Endothelial cell of umbilical vein (primary cell): ENCODE data around the gene NLE1. TPM values are rescaled to one million over a fixed set of nuclear protein-coding genes. Genes with fewer than 3 reads are reported as not detected.

ENCODE experiments used
- BruUV-seq: library from RNA; stranded (reverse); fragments of 400-500 nt; replicated peaks from 2 replicates; lab custom pipeline; 2021; lab: Mats Ljungman, UMichigan
- CTCF ChIA-PET: fragments of 300-600, 350-600 bp; sonication (Branson Sonifier 250); formaldehyde crosslinking; loops from one replicate; lab custom pipeline; 2021; ENCODE audit warnings: antibody characterized with exemption, inconsistent platforms; lab: Charles Lee
- POLR2A ChIA-PET: fragments of 300-600, 350-600 bp; sonication (Branson Sonifier 250); formaldehyde crosslinking; loops from one replicate; lab custom pipeline; 2021; ENCODE audit warnings: antibody characterized with exemption, inconsistent platforms; lab: Charles Lee
- DNase-seq: peaks from one replicate; pipeline ENCODE4 v3.0.0-alpha.2; 2011; ENCODE audit warnings: low read depth, low spot score
- FAIRE-seq: peaks from 2 replicates; lab custom pipeline; 2011; peaks lifted over from hg19 to GRCh38; lab: Jason Lieb, UNC
- H2AFZ ChIP-seq: 2 replicates; pipeline ENCODE4 v1.6.0; 2012; ENCODE audit warnings: low read depth, low read length, control low read depth, inconsistent platforms
- H3K27ac ChIP-seq: 2 replicates; pipeline ENCODE4 v1.5.1; 2011; ENCODE audit warnings: low read depth, mild to moderate bottlenecking, control low read depth, low read length, moderate library complexity; ENCODE audit not compliant: insufficient read depth
- H3K27me3 ChIP-seq, 2 experiments: 2 replicates each; pipeline versions ENCODE4 v1.6.0 to v1.6.1; 2011; ENCODE audit warnings: low read length in 2 of 2, mixed read lengths in 1 of 2; ENCODE audit not compliant: control insufficient read depth in 2 of 2, insufficient read depth in 2 of 2
- H3K36me3 ChIP-seq, 2 experiments: 2 replicates in 1 of 2; 3 replicates in 1 of 2; pipeline ENCODE4 v1.5.1; 2011; ENCODE audit warnings: low read length in 2 of 2, mild to moderate bottlenecking in 1 of 2, moderate library complexity in 1 of 2; ENCODE audit not compliant: control insufficient read depth in 2 of 2, insufficient read depth in 2 of 2; ENCODE audit errors: extremely low read depth in 1 of 2
- H3K4me1 ChIP-seq: 3 replicates; pipeline ENCODE4 v1.5.1; 2011; ENCODE audit warnings: mild to moderate bottlenecking, low read length; ENCODE audit not compliant: control insufficient read depth, insufficient read depth; ENCODE audit errors: extremely low read depth
- H3K4me2 ChIP-seq: 2 replicates; pipeline ENCODE4 v1.6.1; 2011; ENCODE audit warnings: low read length, control low read depth, mixed read lengths; ENCODE audit not compliant: insufficient read depth
- H3K4me3 ChIP-seq, 3 experiments: fragments of 200-600 bp in 1 of 3; sonication (generic), shearing (Covaris generic) in 1 of 3; replicated peaks in 1 of 3; 2 replicates each; pipeline ENCODE4 v1.5.1; 2011 to 2016; ENCODE audit warnings: control low read depth in 3 of 3, low read length in 3 of 3, mild to moderate bottlenecking in 2 of 3, inconsistent platforms in 1 of 3, low read depth in 1 of 3, moderate library complexity in 1 of 3; ENCODE audit not compliant: insufficient read depth in 1 of 3
- H3K79me2 ChIP-seq: 2 replicates; pipeline ENCODE4 v1.6.0; 2012; ENCODE audit warnings: low read length, inconsistent platforms; ENCODE audit not compliant: control insufficient read depth, insufficient read depth
- H3K9ac ChIP-seq: replicated peaks from 2 replicates; pipeline ENCODE3; 2011; ENCODE audit warnings: low read length, control low read depth; ENCODE audit not compliant: insufficient read depth; ENCODE audit errors: extremely low read depth
- H3K9me1 ChIP-seq: replicated peaks from 3 replicates; pipeline ENCODE4 v1.6.0; 2011; ENCODE audit warnings: mild to moderate bottlenecking, low read length; ENCODE audit not compliant: control insufficient read depth, insufficient read depth; ENCODE audit errors: extremely low read depth
- H3K9me3 ChIP-seq: replicated peaks from 2 replicates; pipeline ENCODE4 v1.5.1; 2012; ENCODE audit warnings: low read length, inconsistent platforms; ENCODE audit not compliant: control insufficient read depth, insufficient read depth
- H4K20me1 ChIP-seq: replicated peaks from 2 replicates; pipeline ENCODE3; 2011; ENCODE audit warnings: mild to moderate bottlenecking, low read length; ENCODE audit not compliant: control insufficient read depth, insufficient read depth; ENCODE audit errors: extremely low read depth
- CTCF ChIP-seq, 2 donors: IDR thresholded peaks; 1 replicate in 1 of 2; 2 replicates in 1 of 2; pipeline ENCODE4 v1.5.1; 2011; ENCODE audit warnings: low read length in 2 of 2, mild to moderate bottlenecking in 2 of 2, moderate library complexity in 2 of 2, control low read depth in 1 of 2, inconsistent platforms in 1 of 2, low read depth in 1 of 2; ENCODE audit not compliant: insufficient read depth in 1 of 2; ENCODE audit errors: extremely low read depth in 1 of 2
- EZH2 ChIP-seq: IDR thresholded peaks from 2 replicates; pipeline ENCODE4 v1.6.1; 2012; ENCODE audit warnings: borderline replicate concordance, low read depth, mild to moderate bottlenecking, moderate library complexity, low read length, inconsistent platforms; ENCODE audit not compliant: severe bottlenecking
- FOS ChIP-seq: IDR thresholded peaks from 2 replicates; pipeline ENCODE4 v1.6.1; 2011; ENCODE audit warnings: mild to moderate bottlenecking, low read length, moderate library complexity, borderline replicate concordance; ENCODE audit not compliant: insufficient read depth
- GATA2 ChIP-seq: IDR thresholded peaks from 2 replicates; pipeline ENCODE4 v1.7.0; 2011; ENCODE audit warnings: low read depth, mild to moderate bottlenecking, moderate library complexity, mixed read lengths, low read length; ENCODE audit not compliant: insufficient read length, insufficient read depth
- JUN ChIP-seq: IDR thresholded peaks from 2 replicates; pipeline ENCODE4 v1.6.1; 2011; ENCODE audit warnings: borderline replicate concordance, low read depth; ENCODE audit not compliant: insufficient read length, insufficient read depth
- MAX ChIP-seq: IDR thresholded peaks from 2 replicates; pipeline ENCODE4 v1.6.1; 2011; ENCODE audit not compliant: insufficient read depth, insufficient read length
- MYC ChIP-seq: IDR thresholded peaks from one replicate; pipeline ENCODE4 v1.6.1; 2011; ENCODE audit warnings: mild to moderate bottlenecking, low read depth, low read length
- POLR2A ChIP-seq: IDR thresholded peaks from 2 replicates; pipeline ENCODE4 v1.6.1; 2012; ENCODE audit warnings: low read depth, mild to moderate bottlenecking, control low read depth, low read length
- POLR2AphosphoS5 ChIP-seq: IDR thresholded peaks from 2 replicates; pipeline ENCODE4 v1.6.1; 2012; ENCODE audit warnings: low read depth, mild to moderate bottlenecking, control low read depth, low read length, moderate library complexity; ENCODE audit not compliant: insufficient read depth
- dilution Hi-C: fragments of 300-500 bp; cut with MboI; formaldehyde crosslinking; loops from one replicate; pipeline ENCODE4 v1.15.0; 2019; ENCODE audit warnings: low sequenced_read_pairs; ENCODE audit not compliant: extremely low pct_ligation_motif_present
- intact Hi-C: fragments of 100-400 bp; cut with micrococcal nuclease; formaldehyde crosslinking; loops from one replicate; pipeline ENCODE4 v1.10.0; 2022
- polyA plus RNA-seq, 4 experiments: library from polyadenylated mRNA; depleted of rRNA in 3 of 4; stranded (reverse) in 3 of 4; unstranded in 1 of 4; fragments of >200 nt; gene quantifications; 2 replicates each; pipeline versions ENCODE4 v1.2.1 to v1.2.3, GENCODE V29; 2011 to 2012; ENCODE audit warnings: missing spikeins in 1 of 4
- total RNA-seq: library from RNA; stranded (reverse); gene quantifications from 2 replicates; pipeline ENCODE4 v1.2.3, GENCODE V29; 2021

Gene NLE1
- total and polyA plus RNA-seq, 2 donors (not counting 3 experiments of a cell fraction or from before 2014, with no cell fraction given): 19.1 to 22.8 TPM

DNA sequence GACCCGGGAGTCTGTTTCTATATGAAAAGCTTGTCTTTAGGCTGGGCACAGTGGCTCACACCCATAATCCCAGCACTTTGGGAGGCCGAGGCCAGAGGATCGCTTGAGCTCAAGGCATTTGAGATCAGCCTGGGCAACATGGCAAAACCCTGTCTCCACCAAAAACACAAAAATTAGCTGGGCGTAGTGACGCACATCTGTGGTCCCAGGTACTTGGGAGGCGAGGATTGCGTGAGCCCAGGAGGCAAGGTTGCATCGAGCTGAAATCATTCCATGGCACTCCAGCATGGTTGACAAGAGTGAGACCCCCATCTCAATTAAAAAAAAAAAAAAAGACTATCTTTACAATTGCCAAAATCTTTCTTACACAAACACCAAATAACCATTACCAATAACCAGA, 55.9 kb downstream of the NLE1 start:
- no peaks in the 10 kb centered on the region for H3K27me3 ChIP-seq
- dilution Hi-C loops (no loop called here), intact Hi-C loops (no loop called here)
- H3K4me3 ChIP-seq: no peak overlapping the region
- no peaks in the 10 kb centered on the region for H3K9me3 ChIP-seq
- no peaks in the 10 kb centered on the region for H3K9me1 ChIP-seq
- FAIRE-seq (no peak), DNase-seq (no peak)
- CTCF ChIA-PET: interaction anchor here (1.9 to 5.3 kb wide), 3 partner anchors 9 to 63 kb away, joined by 4 to 21 read pairs (median 10); partner anchors contain the start of gene RFFL
- TF ChIP-seq FOS (no peak), POLR2A (no peak), EZH2 (no peak), CTCF (IDR thresholded peaks at IDR 0.05; ENCODE audit: extremely low read depth in 1 of 2, insufficient read depth in 1 of 2, low read depth in 1 of 2, low read length in 2 of 2) (no peak), MAX (no peak), GATA2 (no peak), POLR2AphosphoS5 (no peak), JUN (no peak), MYC (no peak)
- peaks cover 36% of the 10 kb centered on the region for H3K4me1 ChIP-seq
- H3K36me3 ChIP-seq: no peaks in the 10 kb centered on the region
- no TSS peak for BruUV-seq
- H3K9ac ChIP-seq: no peak overlapping the region
- peaks cover 42% of the 10 kb centered on the region for H3K79me2 ChIP-seq
- no peak overlapping the region for H2AFZ ChIP-seq
- no peaks in the 10 kb centered on the region for H4K20me1 ChIP-seq
- no peak overlapping the region for H3K4me2 ChIP-seq
- POLR2A ChIA-PET: interaction anchor here (0.7 kb wide), 3 partner anchors 64 to 87 kb away, joined by 3 to 4 read pairs (median 3); no protein-coding TSS in a partner anchor
- H3K27ac ChIP-seq: no peak overlapping the region
